Measurements from ENCODE around the gene MRPL3.

Gene MRPL3

DNA sequence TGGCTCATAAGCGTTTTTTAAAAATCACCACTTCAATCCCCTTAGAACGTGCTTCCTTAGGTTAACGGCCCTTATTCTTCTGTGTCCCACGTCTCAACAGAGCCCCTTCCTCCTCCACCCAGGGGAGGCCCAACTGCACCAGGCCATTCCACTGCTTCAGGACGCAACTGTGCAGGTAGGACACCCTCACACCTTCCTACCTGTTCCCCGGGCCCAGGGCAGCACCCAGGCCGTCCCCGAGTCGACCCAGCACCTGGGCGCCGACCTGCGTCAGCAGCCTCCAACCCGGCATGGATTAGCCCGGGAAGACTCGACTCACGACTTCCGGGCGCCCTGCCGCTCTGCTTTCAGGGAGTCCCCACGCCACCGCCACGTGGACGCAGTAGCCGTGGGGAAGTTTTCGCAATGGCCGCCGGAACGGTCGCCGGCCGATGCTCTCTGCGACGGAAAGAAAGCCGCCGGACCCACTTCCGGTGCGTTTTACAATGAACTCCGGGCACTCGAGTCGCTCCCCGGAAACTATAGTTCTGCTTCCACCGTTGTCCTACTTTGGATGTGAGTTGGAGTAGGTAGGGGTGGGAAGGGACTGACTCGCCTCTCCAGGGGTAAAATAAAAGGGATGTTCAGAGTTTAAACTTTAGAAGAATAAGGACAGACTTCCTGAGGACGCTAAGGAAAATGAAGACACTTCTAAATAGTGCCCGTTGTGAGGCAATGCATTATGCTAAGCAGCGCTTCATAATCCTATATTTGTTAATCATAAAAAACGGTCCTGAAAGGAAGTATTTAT lies at the start of gene MRPL3:
Gene MRPL3, minus strand, starts transcription at position 442 of the 790 bp plus-strand sequence. Its CDS starts 150 bp downstream, at position 292.
- no peak for FAIRE-seq

DNA sequence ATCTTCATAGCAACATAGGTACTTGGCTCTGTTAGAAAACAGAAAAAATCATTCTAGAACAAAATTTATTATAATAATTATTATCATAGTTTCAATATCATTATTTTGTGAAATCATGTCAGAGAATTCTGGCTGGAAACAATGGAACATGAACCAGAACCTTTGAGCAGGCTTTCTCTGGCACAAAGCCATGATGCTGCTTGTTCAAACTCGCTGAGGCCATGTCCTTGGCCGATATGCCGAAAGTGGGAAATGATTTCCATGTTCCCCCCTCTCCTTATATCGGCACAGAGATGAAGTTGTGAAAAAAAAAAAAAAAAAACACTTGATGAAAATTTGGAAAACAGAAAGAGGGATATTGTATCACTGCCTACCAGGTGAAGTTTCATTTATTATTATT lies 49.0 kb upstream of the MRPL3 start:
- FAIRE-seq: no peak

DNA sequence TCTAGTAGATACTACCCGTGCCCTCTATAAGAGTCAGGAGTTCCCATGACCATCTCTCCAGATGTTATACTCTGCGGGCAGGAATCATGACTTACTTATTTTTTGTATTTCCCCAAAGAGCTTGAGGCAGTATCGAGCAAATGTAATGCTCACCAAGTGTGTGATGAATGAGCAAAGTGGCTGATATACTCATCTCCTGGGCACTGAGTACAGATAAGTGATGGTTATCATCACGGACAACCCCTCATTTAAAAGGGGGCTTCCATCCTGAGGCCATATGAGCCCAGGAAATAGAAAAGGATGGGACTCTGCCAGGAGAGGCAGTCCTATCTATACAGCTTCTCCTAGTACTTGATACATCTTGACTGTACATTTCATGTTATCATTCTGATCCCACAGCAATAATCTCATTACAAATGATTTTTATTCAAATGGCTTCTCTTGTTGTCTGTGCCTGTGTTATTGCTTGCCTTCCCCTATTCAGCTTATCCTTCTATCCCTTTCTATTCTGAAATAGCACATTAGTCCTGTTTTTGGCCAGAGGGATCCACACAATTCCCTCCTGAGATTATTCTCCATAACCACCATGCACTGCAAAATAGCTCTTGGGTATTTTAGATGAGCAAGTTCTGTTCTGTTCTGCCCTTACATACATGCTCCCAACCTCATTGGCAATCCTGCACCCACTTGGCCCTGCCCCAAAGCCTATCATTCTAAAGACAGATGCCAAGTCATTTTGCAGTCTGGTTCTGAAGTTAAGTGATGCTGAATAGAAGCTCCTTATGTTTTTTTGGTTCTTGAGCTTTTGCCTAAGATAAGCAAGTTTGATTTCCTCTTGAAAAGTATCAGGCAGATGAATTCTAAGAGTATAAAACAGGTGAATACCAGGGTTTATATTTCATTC lies 48.0 kb upstream of the MRPL3 start:
- no peak for FAIRE-seq

DNA sequence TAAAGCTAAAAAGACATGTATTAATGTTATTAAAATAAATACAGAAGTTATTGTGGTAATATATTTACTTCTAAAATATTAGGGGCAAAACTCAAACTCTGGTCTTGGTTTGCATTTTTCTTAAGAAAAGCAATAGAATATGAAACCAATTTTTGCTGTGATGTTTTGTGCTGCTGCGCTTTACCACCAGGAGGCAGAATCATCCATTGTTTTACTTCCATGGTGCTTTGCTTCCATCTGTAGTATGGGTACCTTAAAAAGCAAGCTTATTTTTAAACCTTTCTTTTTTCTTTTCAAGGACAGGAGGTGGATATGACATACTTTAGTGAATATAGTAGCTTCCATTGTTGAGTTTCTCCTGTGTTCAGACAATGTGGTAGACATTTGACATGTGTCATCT lies 46.6 kb upstream of the MRPL3 start:
- no peak for FAIRE-seq

DNA sequence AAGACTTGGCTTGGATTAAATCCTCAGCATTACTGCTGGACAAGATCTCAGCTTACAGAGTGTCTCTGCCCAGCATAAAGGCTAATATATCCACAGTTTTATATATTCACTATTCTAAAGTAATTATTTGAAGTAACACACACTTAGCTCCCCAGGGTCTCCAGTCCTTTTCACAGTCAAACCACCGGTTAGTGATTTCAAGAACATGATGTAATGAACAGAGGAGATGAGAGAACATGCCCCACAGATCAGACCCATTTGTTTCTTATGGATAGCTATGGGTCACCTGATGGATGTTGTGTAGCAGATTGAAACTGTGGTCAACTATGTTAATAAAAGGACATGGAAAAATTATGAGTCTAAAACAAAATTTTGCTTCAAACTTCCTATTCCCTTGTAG lies 44.8 kb upstream of the MRPL3 start:
- no peak for FAIRE-seq

DNA sequence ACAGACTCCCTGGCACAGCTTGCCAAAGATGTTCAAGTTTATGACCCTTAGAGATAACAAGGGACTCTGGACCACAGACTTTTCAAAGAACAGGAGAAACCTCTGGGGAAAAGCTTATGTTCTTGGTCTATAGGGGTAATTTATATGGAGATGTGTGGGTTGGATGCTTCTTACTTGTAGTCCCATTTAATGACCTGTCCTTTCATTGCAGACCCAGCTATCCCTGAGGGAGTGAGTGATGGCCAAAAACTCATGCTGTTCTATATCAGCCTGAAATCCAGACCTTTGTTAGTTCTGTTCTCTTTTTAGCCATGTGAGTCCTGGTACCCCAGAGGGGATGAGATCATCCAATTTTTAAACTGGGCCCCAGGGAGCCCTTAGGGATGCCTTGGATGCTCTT lies 43.7 kb upstream of the MRPL3 start:
- FAIRE-seq: no peak

DNA sequence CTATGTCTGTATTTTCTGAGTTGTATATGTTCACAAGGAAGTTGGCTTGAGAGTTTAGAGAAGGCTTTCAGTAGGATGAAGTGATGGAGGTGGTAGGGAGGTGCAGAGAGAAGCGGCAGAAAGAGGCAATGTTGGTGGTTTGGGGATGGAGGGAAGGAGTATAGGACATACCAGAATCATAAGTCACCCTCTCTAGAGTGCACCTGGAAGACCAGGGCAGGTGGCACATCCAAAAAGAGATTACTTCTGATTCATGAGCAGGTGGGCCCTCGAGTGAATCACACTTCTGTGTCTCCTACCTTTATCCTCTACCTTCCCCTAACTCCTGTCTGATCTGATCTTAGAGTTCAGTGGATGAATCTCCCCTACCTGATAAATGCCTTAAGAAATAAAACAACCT lies 41.8 kb upstream of the MRPL3 start:
- no peak for FAIRE-seq

DNA sequence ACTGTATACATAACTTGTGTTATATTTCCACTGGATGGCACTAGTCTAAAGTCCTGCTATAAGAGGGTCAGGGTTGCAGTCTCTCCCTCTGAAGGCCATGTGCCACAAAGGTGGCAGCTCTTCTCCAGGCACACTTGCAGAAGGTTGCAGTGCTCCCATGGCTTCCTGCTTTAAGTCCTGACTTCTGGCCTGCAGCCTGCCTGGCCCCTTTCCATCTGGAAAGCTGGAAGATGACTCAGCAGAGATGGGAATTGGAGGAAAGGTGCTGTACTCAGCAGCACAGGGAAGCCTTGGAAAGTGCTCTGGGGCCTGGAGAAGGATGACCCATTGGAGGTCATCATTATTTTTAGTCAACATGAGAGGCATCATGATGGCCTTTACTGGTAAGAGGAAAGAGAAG lies 40.9 kb upstream of the MRPL3 start:
- FAIRE-seq: no peak

DNA sequence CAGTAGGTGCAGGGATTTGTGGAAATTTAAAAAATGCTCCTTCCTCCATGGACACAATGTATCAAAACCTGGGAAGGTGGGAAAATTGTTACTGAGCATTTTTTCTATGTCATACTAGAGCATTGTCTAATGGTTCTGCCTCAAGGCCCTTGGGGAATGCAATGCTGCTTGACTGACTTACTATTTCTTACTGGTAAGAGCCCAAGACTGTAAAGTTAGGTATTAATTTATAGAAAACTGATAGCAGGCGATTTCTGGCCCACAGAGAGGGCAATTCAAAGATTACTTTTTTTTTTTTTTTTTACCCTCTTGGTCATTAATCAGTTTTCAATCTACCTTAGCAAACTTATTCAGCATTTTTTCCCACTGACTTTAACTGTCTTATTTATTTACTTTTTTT lies 38.5 kb upstream of the MRPL3 start:
- no peak for FAIRE-seq

DNA sequence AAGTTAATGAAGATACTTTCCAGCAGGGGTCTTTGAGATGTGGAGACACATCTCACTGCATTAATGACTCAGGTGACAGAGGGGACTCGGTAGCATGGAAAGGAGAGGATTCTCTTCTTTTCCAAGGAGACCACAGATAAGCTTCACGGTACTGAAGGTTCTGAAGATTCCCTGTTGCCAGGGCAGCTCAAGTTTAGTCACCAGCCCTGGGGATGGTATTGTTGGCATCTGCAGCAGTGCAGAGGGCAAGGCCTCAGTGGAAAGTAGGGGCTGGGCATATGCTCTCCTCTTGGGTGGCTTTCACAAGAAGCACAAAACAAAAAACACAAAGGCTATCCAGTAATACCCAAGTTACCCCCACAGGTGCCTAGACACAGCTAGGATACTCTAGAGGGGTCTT lies 38.0 kb upstream of the MRPL3 start:
- FAIRE-seq: no peak

DNA sequence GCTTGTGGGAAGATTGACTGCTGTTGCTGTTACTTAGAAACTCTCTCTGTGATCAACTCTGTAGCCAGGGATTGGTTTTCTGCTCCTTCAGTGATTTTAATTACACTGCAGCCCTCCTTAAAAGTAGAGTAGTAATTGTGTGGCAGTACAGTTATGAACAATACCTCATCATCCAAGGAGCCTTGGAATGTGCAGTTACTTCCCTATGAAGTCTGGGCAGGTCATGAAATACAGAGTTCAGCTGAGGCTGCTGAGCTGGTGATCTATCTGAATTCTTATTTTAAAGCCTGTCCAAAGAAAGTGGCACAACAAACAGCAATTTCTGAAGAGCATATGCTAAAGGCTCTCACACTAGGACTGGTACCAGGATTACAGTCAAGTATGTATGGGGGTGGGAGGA lies 37.4 kb upstream of the MRPL3 start:
- no peak for FAIRE-seq

DNA sequence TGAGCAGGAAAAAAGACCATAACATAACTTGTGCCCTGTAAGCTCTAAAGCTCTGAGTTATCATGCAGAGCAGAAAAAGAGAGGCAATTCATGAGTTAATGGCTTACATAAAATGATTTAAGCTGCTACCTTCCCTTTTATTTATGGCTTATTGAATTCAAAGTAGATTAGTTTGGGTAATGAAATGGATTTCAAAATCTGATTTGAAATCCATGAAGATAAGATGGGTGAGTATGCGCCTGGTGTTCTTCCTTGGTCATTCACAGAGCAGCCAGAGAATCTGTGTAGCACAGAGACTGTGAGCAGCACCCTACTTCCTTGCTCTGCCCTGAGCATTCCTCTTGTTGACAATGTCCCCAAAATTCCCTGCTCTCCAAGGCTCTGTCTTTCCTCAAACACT lies 36.2 kb upstream of the MRPL3 start:
- FAIRE-seq: no peak

DNA sequence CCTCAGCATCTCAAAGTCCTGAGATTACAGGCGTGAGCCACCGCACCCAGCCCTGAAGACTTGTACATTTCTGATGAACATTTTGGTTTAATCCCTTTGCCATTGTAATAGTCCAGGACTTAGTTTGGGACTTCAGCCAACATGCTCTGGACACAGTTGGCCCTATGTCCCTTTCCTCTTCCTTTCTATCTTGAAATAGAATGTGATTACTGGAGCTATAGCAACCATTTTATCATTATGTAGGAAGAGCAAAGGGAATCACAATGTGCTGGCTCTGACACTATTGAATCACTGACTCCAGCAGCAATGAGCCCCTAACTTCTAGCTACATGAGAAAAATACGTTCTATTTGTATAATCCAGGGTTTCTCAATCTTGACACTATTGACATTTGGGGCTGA lies 34.8 kb upstream of the MRPL3 start:
- no peak for FAIRE-seq

DNA sequence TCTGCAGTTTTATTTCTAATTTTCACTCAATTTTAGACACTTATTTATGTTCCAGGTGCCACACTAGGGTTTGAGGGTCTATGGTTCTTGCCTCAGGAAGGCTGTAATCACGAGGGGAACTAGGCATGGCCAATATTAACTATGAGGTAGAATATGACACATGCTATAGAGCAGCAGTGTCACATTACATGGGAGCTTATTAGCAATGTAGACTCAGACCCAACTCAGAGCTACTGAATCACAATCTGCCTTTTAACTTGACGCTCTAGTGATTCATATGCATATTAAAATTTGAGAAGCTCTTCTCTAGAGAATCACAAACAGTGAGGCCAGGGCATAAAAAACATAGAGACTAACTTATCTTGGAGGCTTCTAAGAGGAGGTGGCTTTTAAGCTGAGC lies 32.8 kb upstream of the MRPL3 start:
- FAIRE-seq: no peak

DNA sequence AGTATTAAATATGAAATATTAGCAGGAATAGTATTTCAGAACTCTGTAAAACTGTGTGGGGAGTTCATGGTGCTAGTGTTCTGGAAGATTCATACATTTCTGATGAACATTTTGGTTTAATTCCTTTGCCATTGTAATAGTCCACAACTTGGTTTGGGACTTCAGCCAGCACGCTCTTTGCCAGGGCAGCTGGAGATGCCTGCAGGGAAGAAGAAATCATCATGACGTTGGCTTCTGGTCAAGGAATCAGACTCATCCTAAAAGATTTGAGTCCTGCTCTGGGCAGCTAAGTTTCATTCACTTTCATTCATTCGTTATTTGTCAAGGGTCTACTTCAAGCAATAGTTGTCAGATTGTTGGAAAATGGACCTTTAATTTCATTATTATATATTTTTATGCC lies 32.4 kb upstream of the MRPL3 start:
- no peak for FAIRE-seq

DNA sequence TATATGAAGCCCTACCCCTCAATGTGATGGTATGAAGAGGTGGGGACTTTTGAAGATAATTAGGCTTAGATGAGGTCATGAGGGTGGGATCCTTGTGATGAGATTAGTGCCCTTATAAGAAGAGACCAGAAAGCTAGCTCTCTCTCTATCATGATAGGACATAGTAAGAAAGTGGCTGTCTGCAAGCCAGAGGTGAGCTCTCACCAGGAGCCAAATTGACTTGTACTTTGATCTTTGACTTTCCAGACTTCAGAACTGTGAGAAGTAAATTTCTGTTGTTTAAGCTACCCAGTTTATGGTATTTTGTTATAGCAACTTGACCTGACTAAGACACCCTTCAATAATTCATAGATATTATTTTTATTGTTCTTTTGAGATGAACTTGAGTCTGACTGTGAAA lies 29.9 kb upstream of the MRPL3 start:
- no peak for FAIRE-seq

DNA sequence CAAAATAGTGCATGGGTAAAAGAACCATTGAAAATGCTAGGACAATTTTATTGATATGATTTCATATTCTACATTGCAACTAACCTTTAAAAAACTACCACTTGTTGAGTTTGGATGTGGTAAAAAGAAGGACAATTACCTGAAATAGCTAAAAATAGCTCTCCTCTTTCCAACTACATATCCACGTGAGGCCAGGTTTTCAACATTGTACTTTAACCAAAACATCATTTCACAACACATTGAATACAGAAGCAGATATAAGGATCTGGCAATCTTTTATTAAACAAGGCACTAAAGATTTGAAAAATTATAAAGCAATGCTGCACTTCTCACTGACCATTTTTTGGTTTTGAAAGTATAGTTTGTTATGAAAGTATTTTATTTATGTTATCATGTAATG lies 28.1 kb upstream of the MRPL3 start:
- no peak for FAIRE-seq

DNA sequence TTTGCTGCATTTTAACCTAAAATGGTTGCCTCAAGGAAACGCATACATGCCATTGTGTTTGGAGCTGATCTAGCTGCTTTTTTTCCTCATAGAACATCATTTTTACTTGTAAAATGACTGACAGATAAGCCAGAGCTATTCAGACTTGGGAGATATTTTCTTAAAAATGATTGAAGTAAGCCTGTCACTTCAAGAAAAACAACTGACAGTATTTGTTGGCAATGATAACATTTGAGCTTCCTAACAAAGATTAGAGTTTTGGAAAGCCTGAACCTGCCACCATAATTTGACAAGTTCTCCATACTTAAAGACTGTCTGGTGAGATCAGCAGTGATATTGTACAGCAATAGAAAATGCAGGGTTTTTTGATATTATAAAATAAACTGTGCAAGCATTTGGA lies 27.6 kb upstream of the MRPL3 start:
- FAIRE-seq: no peak

DNA sequence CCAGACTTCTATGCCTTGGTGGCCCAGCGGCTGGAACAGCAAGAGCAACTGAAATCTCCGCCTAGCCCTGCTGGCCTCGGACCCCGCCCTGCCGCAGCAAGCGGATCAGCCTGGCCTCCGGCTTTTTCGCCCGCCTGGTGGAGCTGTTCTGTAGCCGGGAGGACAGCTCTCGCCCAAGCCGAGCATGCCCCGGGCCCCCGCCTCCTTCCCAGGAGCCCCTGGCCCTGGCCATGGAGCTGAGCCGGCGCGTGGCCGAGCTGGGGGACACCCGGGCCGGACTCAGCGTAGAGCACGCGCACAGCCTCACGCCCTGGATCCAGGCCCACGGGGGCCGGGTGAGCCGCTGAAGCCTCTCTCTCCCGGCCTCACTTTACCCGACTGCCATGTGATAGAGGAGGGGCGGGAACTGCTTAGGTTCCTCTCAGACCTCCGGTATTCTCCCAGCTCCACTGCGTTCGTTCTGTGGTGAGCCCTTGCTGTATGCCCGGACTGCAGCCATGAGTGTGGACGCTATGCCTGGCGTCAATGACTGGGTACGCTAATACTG lies 24.1 kb upstream of the MRPL3 start:
- no peak for FAIRE-seq

DNA sequence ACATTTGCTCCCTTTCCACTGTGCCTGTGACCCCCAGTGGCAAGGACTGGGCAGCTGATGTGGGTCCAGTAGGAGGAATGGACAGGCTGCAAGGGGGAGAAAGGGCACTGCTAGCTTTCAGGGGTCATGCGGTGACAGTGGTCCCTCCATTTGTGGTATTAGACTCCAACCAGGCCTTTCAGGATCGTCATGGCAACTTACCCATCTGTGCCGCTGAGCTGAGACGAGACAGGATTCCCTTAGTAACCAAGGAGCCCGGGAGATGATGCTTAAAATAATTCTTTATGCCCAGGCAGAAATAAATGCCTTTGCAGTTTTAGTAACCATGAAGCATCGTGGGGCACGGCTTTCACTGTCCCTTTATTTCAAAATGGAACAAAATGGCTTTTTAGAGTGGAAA lies 15.9 kb upstream of the MRPL3 start:
- FAIRE-seq: no peak

DNA sequence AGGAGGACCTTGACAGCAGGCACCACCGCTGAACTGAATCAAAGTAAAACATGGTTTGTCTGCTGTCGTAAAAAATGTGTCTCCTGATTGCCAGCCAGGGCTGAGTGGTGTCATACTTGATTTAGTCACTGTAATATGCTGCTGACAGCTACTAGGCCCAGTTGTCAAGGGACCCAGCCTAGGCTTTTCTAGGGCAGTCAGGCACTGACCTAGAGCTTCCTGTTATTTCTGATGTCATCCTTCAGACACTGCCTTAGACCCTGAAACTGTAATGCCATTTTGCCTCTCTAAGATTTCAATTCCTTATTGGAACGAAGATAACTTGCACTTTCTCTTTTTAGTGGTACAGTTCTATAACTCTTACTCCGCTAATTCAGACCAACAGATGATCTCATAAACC lies 2.6 kb upstream of the MRPL3 start:
- FAIRE-seq: no peak

DNA sequence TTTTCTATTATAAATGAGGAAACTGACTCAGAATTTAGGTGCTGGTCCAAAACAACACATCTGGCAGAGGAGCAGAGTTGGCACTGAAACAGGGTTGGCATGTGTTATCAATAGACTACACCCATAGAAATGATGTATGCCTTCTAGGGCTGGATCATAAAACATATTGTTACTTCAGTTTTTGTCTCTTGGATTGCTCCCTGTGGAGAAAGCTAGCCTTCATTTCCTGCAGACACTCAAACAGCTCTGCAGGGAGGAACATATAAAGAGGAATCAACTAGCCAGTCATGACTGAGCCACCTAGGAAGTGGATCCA lies 507 bp upstream of the MRPL3 start:
- FAIRE-seq: no peak

DNA sequence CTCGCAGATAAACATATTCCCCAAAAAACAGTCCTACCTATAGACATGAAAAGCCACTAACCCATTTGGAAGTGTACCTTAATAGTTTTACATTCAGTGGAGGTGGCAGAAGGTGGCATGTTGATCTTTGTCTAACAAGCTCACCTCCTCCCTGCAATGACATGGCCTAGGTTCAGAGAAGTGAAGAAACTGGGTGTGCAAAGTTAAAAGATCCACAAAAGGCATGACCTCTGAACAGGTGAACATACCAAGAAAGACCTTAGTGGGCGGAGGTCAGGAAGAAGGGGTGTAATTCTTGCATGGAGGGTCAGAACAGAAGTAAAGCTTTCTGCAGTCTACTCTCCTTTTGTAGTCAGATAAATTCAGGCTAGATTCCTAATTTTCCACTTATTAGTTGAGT lies 822 bp downstream of the MRPL3 start:
- no peak for FAIRE-seq

DNA sequence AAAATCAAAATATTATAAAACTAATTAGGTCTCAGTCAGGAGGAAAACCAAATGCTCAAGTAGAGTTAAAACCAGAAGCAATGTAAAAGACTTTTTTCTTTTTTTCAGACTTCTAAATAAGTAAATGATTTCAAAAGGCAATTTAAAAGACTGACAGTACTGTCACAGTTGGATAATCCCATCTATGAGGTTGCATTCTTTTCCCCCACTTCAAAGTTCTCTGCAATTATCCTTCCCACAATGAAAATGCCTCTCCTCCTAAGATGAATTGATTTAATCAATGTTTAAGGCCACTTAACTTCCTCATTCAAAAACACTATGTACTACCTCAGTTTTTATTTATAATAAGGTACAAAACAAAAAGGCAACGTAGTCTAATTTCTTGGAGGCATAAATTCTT lies 8.1 kb downstream of the MRPL3 start:
- no peak for FAIRE-seq

Measured in TTC549 (cell line).